HG03342 (cell line): Measurements from ENCODE around the gene VSTM2L.

Source experiments
- ATAC-seq: cut with Tn5 transposase; IDR thresholded peaks from one replicate; pipeline ENCODE4 v1.9.1; 2021; ENCODE audit warnings: mild to moderate bottlenecking, moderate library complexity; ENCODE audit not compliant: unreplicated experiment

Gene VSTM2L

DNA sequence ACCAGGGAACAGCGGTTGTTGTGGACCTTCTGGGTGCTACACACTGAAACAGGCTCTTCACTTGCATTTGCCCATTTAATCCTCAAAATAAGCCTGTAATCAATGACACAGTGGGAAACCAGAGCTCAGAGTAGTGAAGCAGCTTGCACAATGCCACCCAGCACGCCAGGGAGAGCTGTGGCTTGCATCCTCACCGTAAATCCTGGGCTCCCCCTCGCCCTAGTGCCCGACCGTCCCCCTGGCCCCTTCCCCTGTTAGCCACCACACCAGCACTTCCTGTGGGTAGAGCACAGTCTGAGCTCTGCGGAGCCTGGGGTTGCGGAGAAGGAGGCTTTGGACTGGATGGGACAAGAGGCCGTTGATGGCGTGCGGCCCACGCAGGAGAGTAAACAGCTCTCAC is 14.5 kb downstream of the VSTM2L start:
- ATAC-seq = no peak

DNA sequence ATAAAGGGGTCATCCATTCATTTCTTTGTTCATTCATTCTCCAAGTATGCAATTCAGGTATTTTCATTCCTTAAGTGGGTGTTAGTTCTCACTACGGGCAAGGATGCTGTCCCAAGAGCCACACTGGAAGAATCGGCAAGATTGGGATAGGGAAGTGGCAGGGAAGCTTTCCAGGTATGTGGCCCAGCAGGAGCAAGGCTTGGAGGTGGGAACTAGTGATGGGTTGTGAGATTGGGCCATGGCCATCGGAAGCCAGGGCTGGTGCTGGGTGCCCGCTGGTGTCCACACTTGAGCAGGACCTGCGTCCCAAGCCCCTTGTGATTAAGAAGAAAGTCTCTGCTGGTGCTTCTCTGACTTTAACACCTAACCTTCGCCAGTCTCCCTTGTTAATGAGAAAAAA is 15.1 kb downstream of the VSTM2L start:
- no peak for ATAC-seq

DNA sequence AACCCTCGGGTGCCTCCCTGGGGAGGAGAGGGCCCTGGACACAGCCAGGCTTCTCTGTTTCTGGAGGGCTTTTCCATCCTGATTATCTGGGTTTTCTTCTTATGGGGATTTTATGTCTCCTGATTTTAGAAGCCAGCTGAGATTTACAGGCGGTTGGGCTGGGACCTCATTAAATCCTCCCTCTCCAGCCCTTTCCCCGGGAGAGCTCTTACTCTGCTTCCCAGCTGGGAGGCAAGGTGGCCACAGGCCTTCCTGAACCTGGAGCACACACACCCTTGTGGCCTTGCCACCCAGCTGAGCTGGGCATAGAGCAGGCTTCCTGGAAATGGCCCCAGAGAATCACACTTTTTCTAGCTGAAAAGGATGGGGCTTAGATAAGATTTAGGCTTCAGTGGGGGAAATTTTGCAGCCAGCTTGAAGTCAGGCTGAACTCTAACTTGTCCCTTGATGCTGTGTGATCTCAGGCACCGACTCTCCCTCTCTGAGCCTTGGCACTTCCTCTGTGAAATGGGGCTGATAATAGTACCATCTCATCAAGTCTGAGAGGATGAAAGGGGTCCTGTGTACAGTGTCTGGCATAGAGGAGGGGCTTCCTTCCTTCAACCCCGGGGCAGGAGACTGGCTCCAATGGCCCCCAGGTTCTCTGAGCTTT is 16.6 kb downstream of the VSTM2L start:
- ATAC-seq = no peak

DNA sequence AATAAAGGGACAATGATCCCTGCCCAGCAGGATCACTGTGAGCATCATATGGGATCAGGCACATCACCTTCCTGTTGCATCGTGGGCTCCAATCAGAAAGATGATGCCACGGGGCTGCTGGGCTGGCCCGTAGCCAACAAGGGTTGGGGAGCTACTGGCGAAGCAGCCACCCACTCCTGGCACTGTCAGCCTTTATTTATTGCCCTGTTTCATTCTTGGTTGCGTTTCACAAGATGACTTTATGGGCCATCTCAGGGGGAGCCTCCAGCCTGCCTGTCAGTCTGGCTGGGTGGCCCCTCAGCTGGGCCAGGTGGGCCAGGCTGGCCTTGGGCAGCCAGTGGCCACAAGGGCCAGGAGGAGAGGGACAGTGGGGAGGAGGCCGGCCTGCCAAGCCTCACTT is 17.3 kb downstream of the VSTM2L start:
- ATAC-seq = no peak

DNA sequence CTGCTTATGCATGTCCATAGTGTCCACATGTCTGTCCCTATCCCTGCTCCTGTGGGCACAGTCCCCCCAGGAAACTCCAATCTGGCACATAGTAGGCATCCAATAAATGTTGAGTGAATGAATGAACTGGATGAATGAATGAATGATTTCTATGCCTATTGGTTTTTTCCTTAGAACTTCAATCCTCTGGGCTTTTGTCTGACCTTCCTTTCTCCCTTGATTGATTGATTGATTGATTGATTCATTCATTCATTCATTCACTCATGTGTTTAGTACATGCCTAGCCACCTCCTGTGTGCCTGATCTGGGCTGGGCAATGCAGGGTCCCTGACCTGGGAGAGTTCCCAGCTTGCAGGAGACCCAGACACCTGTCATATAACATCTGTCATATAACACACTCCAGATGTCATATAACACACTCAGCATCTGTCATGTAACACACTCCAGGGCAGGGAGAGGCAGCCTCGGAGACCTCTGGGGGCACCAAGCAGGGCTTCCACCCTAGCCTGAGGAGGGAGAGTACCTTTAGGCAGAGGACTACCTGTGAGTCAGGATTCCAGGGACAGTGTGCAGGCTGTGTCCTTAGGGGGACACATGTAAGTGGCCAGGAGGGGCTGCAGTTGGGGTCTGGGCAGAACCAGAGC is 17.9 kb downstream of the VSTM2L start:
- ATAC-seq = no peak

DNA sequence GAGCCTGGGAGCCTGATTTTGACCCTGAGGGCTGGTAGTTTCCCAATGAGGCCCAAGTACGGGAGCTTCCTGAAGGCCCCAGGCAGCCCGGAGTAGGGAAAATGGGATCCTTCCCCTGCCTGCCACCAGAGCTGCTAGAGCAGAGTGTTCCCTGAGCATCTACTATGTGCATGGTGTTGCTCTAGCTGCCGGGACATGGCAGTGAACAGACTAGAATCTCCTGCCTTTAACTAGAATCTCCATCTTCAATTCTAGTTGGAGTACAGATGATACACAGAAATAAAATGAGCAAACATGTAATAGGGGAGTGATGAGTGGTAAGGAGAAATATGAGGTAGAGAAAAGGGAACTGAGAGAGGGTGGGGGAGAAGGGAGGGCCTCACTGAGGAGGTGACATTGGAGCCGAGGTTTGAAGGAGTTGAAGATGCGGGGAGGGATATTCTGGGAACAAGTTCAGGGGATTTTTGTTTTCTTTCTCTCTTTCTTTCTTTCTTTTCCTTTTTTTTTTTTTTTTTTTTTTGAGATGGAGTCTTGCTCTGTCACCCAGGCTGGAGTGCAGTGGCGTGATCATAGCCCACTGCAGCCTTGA is 18.5 kb downstream of the VSTM2L start:
- ATAC-seq = peak; percentile 71

DNA sequence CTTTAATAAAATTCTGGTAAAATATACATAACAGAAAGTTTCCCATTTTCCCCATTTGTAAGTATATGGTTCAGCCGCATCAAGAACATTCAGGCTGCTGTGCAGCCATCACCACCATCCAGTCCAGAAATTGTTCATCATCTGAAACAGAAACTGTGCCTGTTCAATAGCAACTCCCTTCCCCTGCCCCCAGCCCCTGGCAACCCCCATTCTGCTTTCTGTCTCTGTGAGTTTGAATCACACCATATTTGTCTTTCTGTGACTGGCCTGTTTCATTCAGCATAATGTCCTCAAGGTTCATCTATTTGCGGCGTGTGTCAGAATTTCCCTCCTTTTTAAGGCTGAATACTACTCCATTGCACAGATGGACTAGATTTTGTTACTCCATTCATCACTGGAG is 19.1 kb downstream of the VSTM2L start:
- peak; percentile 53 for ATAC-seq

DNA sequence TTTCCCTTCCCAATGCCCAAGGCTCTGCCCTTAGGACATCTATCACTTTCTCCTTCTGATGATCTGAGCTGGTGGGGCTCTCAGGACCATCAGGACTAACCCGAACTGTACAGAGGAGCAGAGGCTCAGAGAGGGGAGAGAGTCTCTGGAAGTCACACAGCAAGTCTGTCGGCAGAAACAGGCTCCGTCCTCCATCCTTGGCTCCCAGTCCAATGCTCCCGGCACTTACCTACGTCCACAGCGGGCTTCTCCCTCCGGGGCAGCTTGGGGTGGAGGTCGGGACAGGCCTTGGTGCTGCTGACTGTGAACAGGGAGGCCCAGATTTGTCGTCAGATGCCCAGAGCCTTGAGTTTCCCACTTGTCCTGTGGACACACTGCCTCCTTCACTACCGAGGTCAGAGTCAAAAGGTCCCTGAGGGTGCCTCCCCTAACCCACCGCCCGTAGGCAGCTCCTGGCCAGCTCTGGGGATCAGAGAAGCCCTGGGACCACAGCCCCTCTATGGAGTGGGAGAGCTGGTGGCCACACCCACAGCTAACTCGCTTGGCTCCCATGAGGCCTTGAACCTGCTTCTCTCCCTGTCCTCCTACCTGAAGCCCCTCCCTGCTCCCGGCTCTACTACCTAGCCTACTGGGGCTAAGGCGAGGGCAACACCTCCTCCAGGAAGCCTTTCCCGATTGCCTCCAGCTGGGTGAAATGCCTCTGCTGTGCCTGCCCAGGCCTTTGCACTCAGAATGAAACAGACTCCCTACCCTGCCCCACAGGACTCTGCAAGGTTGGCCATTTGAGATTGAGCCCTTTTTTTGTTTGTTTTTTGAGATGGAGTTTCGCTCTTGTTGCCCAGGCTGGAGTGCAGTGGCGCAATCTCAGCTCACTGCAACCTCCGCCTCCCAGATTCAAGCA is 22.6 kb downstream of the VSTM2L start:
- no peak for ATAC-seq

DNA sequence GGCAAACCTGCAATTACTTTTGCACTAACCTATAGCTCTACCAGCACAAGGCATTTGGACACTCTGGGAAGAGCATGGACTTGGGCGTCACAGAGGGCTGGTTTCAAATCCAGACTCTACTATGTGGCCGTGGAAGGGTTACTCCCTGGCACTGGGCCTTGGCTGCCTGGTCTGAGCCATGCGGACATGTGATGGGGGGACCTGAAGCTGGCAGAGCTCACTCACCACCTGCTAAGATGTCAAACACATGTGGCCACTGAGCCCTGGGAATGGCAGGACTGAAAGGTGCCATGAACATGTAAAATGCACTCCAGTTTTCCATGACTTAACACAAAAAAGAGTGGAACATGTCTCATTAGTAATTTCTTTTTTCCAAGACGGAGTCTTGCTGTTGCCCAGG is 23.7 kb downstream of the VSTM2L start:
- no peak for ATAC-seq

DNA sequence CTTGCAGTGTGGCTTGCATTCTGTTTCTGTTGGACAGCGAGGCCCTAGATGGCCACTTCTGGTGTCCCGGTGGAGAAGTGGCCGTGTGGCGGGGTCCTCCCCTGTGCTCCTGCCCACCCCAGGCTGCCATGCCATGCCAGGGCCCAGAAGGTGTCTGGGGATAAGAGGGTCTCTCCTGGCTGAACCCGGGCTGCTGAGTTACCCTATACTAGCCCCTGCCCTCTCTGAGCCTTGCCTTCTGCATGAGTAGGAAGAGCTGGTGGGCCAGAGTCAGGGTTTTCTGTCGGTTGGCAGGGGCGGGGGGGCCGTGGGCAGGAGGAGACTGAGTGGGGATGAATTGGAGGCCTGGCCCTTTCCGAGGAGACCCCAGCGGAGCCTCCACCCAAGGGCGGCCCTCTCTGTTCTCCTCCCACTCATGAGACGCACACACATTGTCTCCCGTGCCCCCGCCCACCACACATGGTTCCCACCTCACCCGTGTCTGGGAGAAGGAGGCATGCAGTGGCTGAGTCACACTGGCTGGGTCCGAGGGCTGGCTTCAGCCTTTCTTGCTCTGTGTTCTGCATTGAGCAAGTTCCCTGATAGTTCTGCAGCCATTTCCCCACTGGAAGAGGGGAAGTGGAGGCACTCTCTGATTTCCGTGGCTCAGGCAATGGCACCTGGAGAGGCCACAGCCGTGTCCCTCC is 24.6 kb downstream of the VSTM2L start:
- no peak for ATAC-seq

DNA sequence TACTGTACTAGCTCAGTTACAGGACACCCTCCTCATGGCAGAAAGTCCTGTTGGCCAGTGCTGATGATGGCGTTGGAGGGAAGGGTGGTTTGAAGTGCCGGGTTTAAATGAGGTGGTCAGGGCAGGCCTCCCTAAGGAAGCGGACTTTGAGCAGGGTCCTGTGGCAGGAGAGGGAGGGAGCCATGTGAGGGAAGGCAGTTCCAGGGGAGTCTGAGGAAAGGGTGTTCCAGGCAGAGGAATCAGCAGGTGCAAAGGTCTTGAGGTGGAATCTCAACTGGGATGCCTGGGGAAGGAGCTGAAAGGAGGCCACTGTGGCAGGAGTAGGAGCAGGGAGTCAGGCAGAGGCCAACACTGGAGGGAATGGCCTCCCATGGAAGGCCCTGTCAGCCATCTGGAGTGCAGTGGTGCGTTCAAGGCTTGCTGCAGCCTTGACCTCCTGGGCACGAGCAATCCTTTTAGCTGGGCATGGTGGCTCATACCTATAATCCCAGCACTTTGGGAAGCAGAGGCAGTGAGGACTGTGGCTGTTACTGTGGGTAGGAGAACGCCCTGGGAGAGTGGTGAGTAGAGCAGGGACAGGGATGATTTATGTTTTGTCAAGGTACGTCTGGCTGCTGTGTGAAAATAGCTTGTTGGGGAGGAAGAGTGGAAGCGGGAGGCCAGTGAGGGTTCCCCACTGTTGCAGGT is 26.2 kb downstream of the VSTM2L start:
- ATAC-seq = no peak

DNA sequence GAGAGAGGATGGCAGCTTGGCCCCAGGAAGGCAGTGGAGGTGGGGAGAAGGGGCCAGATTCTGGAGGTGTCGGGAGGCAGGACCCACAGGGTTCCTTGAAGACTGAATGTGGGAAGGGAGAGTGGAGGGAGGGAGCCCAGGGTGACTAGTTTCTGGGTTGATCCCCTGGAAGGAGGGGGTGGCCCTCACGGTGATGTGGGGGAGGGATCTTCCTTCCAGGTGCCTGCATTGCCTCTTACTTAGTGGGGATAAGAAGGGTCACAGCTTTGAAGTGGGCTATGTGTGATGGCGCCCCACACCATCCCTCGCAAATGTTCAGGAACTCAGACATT is 26.7 kb downstream of the VSTM2L start:
- no peak for ATAC-seq

DNA sequence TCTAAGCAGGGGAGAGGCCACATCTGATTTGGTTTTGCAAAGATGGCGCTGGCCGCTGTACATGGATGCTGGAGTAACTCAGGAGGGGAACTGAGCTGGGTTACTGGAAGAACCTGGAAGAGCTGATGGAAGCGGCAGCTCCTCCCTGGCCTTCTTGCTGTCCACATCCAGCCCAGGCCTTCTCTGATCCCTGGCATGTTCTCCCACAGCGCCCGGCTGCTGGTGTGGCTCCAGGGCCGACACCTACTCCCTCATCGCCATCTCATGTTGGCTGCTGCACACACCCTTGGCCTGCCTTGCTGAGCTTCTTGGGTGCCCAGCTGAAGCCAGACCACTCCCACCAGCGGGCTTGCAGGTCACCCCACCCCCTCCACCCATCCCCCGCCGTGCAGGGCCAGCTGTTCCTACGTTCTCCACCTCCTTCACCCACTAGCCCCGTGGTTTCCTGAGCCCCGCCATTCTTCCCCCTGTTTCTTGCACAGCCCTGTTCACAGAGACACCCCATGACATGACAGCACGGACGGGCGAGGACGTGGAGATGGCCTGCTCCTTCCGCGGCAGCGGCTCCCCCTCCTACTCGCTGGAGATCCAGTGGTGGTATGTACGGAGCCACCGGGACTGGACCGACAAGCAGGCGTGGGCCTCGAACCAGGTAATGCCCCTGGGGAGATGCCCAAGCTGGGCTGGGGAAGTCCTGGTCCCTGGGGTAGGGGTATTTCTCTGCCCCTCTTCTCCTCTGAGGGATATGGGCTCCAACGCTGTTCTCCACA is 28.4 kb downstream of the VSTM2L start:
- no peak for ATAC-seq

DNA sequence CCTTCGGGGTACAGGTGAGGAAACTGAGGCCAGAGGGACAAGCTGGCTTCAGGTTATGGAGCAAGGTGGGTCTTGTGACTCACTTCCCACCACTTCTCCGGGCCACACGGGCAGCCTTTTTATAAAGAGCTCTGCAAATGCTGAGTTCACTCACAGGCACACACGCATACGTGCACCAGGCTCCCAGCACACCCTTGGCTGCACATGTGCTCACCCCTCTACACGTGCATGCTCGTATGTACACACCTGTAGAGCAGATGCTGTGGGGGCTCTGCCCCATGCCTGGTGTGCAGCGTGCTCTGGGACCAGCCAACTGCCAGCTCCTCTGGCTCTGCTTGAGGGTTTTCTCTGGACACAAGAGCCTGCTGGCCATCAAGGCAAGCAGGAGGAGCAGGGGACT is 29.1 kb downstream of the VSTM2L start:
- ATAC-seq = no peak

DNA sequence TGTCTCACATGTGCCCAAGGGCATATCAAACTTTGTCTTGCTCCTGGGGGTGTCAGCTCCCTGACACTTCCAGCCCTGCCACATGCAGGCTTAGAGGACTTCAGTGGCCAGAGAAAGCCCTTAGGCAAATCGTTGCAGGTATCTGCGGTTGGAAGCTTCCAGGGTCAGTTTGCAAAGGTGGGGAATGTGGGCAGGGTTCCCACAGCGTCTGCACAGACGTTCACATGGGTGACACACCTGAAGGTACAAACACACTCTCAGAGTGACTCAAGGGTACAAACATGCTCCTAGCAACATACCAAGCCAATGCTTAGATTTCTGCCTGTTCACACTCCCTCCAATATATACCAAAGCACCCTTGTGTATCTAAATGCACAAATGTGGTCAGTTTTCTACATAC is 30.0 kb downstream of the VSTM2L start:
- no peak for ATAC-seq

DNA sequence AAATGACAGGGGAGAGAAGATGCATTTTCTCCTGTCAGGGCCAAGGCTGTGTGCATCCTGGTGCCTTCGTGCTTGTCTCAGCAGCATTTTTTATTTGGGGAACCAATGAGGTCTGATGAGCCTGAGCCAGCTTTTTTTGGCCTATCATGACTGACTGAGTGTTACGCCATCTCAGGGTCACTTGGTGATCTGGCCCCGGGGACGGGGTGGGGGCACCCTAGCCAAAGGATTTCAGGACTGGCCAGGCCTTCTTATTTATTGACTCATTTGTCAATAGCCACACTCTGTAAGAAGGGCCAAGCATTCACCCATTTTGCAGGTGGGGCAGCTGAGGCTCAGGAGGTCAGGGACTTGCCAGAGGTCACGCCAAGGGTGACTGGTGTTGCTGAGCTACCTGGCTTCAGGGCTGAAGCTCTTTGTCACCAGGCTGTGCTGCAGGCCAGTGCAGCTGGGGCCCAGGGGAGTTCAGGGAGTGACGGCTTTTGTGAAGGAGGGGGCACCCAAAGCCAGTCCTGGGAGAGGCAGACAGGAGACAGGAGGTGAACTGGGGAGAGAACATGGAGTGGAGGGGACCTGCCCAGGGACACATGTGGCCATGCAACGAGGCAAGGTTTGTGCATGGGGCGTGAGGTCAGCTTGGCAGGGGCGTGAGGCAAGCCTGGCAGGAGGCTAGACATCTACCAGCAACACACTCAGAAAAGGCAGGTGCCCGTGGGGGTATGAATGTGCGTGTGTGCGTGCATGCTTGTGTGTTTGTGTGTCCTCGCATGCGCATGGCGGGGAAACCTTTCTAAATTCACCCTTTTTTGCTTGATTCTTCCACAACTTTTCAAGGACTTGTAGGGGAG is 31.1 kb downstream of the VSTM2L start:
- no peak for ATAC-seq

DNA sequence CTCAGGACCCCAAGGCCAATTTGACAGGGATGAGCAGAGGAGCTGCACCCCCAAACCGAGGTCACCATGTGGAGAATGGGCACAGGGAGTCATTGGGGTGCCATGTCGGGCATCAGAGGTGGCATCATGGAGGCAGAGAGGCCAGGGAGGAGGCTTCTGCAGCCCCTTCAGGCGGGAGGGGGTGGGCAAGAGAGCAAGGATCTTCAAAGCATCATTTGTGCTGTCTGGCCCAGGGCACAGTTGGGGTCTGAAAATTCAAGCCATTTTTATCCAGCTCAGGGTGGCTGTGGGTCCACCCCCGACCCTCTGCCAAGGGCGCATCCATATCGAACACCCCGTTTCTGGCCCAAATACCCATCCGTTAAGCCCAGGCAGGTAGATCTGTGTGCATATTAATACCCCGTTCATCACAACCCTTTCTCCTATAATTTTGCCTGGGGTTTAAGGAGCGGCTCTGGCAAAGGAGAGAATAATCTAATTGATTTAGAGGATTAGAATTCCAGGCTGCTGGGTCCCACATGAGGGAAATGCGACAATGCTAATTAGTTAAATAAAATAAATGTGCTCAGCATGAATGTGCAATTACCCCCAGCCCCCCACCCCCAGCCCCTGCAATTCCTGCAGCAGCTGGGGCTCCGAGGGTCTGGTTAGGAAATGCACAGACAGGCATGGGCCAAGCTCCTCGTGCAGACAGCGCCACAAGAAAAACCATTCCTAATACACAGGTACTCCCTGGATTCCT is 31.9 kb downstream of the VSTM2L start:
- ATAC-seq = no peak

DNA sequence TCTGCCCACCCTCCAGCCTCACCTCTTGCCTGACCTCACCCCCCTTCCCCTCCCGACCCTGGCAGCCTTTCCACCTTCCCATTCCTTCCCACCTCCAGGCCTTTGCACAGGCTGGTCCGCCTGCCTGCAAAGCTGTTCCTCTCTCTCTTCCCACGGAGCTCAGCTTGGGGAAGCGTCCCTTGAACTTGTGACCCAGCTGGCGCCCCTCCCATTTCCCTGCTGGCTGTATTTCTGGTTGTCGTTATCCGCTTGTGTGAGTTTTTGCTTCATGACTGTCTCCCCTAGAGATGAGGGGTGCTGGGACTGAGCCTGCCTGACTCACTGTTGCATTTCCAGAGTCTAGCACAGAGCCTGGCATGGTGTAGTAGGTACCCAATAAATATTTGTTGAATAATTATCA is 32.5 kb downstream of the VSTM2L start:
- ATAC-seq = no peak
